AG09309 (cell line): Measurements from ENCODE around the gene SERP2.

Experiments used
- DNase-seq: peaks from one replicate; pipeline ENCODE4 v3.0.0-alpha.2; 2010; ENCODE audit warnings: low read depth
- H3K4me3 ChIP-seq: 2 replicates; pipeline ENCODE4 v1.5.1; 2011; ENCODE audit warnings: mild to moderate bottlenecking, low read depth, low read length, moderate library complexity; ENCODE audit not compliant: control insufficient read depth
- CTCF ChIP-seq: IDR thresholded peaks from 2 replicates; pipeline ENCODE4 v1.5.1; 2011; ENCODE audit warnings: mild to moderate bottlenecking, low read depth, low read length, inconsistent platforms; ENCODE audit not compliant: insufficient read depth, control insufficient read depth; ENCODE audit errors: missing control alignments

SERP2 gene

GRCh38 chr13:44434766-44435141, 61.1 kb downstream of the SERP2 start:
- no peak for DNase-seq
- no peak for TF ChIP-seq CTCF
- H3K4me3 ChIP-seq = peak overlapping the region; percentile 68

GRCh38 chr13:44435142-44435918, 61.7 kb downstream of the SERP2 start:
- DNase-seq = peak; percentile 94
- no peak for TF ChIP-seq CTCF
- peak overlapping the region; percentile 68 for H3K4me3 ChIP-seq

GRCh38 chr13:44435919-44436510, 62.4 kb downstream of the SERP2 start:
- TF ChIP-seq CTCF = peak; percentile 3
- peak overlapping the region; percentile 68 for H3K4me3 ChIP-seq
- DNase-seq = no peak

- peak; percentile 65 for DNase-seq
- no peak for TF ChIP-seq CTCF
- H3K4me3 ChIP-seq = peak overlapping the region; percentile 68
Observed at GRCh38 chr13:44436589-44437337, 63.1 kb downstream of the SERP2 start.

GRCh38 chr13:44437356-44438233, 64.0 kb downstream of the SERP2 start:
- TF ChIP-seq CTCF = peak; percentile 17
- no peak for DNase-seq
- H3K4me3 ChIP-seq = peak overlapping the region; percentile 68; the same call in 1 of the 2 replicates

- no peak for DNase-seq
- TF ChIP-seq CTCF = no peak
Observed at GRCh38 chr13:44438234-44438579, 64.6 kb downstream of the SERP2 start.

More at GRCh38 chr13:44438234-44438579, 64.6 kb downstream of the SERP2 start:
- no peak overlapping the region for H3K4me3 ChIP-seq
